ENCODE data around the gene OR4A15. TPM values are rescaled to one million over a fixed set of nuclear protein-coding genes. Genes with fewer than 3 reads are reported as not detected.

The OR4A15 gene
- total and polyA plus RNA-seq, 2 experiments from 2014 or later, result not detected

- no peak for TF ChIP-seq EZH2phosphoT487 (IDR thresholded peaks at IDR 0.05; ENCODE audit: insufficient read depth, low read depth)
- TF ChIP-seq EZH2 (IDR thresholded peaks at IDR 0.05; ENCODE audit: insufficient read depth, poor library complexity, severe bottlenecking), result no peak
- no peaks in the 10 kb centered on the region for H3K9me2 ChIP-seq (ENCODE audit: insufficient read depth)
- H3K4me2 ChIP-seq (ENCODE audit: unreplicated experiment), result no peak overlapping the region
- H3K4me1 ChIP-seq (ENCODE audit: insufficient read depth), result no peaks in the 10 kb centered on the region
- no peaks in the 10 kb centered on the region for H4K20me1 ChIP-seq (ENCODE audit: insufficient read depth)
- H3K27me3 ChIP-seq (replicated peaks; ENCODE audit: insufficient read depth), result no peaks in the 10 kb centered on the region
- WGBS, 2 experiments (ENCODE audit: low coverage in 1 of 2, low lambda C conversion rate in 2 of 2, missing lambda C conversion rate in 2 of 2), result 0 to 7% methylated on average over 1 of the region's 1 CpG
- no peak overlapping the region for H2AFZ ChIP-seq
- no peaks in the 10 kb centered on the region for H3K79me2 ChIP-seq (ENCODE audit: insufficient read depth)
- no peaks in the 10 kb centered on the region for H3K9me3 ChIP-seq (ENCODE audit: low read depth)
- no peaks in the 10 kb centered on the region for H3F3A ChIP-seq (ENCODE audit: insufficient read depth)
- in situ Hi-C loops (cut with MboI), result no loop called here
- no peaks in the 10 kb centered on the region for H3K36me3 ChIP-seq (ENCODE audit: low read depth)
- no peak for DNase-seq
- no peak overlapping the region for H3K4me3 ChIP-seq
- no peak overlapping the region for H3K9ac ChIP-seq
- H3K27ac ChIP-seq, result no peak overlapping the region
Measured at GRCh38 chr11:55357560-55358184, 10.1 kb upstream of the OR4A15 start.

- no peaks in the 10 kb centered on the region for H3K27me3 ChIP-seq (replicated peaks; ENCODE audit: insufficient read depth)
- no peak for TF ChIP-seq EZH2phosphoT487 (IDR thresholded peaks at IDR 0.05; ENCODE audit: insufficient read depth, low read depth)
- TF ChIP-seq EZH2 (IDR thresholded peaks at IDR 0.05; ENCODE audit: insufficient read depth, poor library complexity, severe bottlenecking), result no peak
- no peaks in the 10 kb centered on the region for H3K9me3 ChIP-seq (ENCODE audit: low read depth)
- H3K36me3 ChIP-seq (ENCODE audit: low read depth), result no peaks in the 10 kb centered on the region
- DNase-seq, result no peak
- no peak overlapping the region for H3K4me2 ChIP-seq (ENCODE audit: unreplicated experiment)
- no peak overlapping the region for H3K27ac ChIP-seq
- no peak overlapping the region for H3K4me3 ChIP-seq
- 0 to 5% methylated on average over 1 of the region's 1 CpG for WGBS, 2 experiments (ENCODE audit: low coverage in 1 of 2, low lambda C conversion rate in 2 of 2, missing lambda C conversion rate in 2 of 2)
- no peaks in the 10 kb centered on the region for H3K4me1 ChIP-seq (ENCODE audit: insufficient read depth)
- H4K20me1 ChIP-seq (ENCODE audit: insufficient read depth), result no peaks in the 10 kb centered on the region
- H2AFZ ChIP-seq, result no peak overlapping the region
- H3F3A ChIP-seq (ENCODE audit: insufficient read depth), result no peaks in the 10 kb centered on the region
- H3K9ac ChIP-seq, result no peak overlapping the region
- H3K9me2 ChIP-seq (ENCODE audit: insufficient read depth), result no peaks in the 10 kb centered on the region
- no peaks in the 10 kb centered on the region for H3K79me2 ChIP-seq (ENCODE audit: insufficient read depth)
- in situ Hi-C loops (cut with MboI), result no loop called here
Measured at GRCh38 chr11:55401011-55401410, 33.2 kb downstream of the OR4A15 start.

Small RNA genes within 50 kb of the gene (small RNA-seq; reads per million reads assigned to genes)
- not detected for gene OR4X7P (ENCODE audit: low read depth, low replicate concordance)

Other genes starting within 250 kb of the OR4A15 start
- gene TRIM48, start 105.8 kb upstream of the OR4A15 start, total RNA-seq (2014; rRNA removed; shearing (Covaris generic)), result not detected in 2 replicates
- not detected in 2 replicates for gene TRIM48, start 105.8 kb upstream of the OR4A15 start, polyA plus RNA-seq (2016; fragmentation: Nextera tagmentation; extraction: Ambion mirVana)
- gene OR4A16, start 24.8 kb upstream of the OR4A15 start, total RNA-seq (2014; rRNA removed; shearing (Covaris generic)), result not detected in 2 replicates
- gene OR4A16, start 24.8 kb upstream of the OR4A15 start, polyA plus RNA-seq (2016; fragmentation: Nextera tagmentation; extraction: Ambion mirVana), result not detected in 2 replicates
- not detected in 2 replicates for gene OR4C15, start 186.5 kb downstream of the OR4A15 start, total RNA-seq (2014; rRNA removed; shearing (Covaris generic))
- not detected in 2 replicates for gene OR4C15, start 186.5 kb downstream of the OR4A15 start, polyA plus RNA-seq (2016; fragmentation: Nextera tagmentation; extraction: Ambion mirVana)
- not detected in 2 replicates for gene OR4C16, start 204.2 kb downstream of the OR4A15 start, total RNA-seq (2014; rRNA removed; shearing (Covaris generic))
- not detected in 2 replicates for gene OR4C16, start 204.2 kb downstream of the OR4A15 start, polyA plus RNA-seq (2016; fragmentation: Nextera tagmentation; extraction: Ambion mirVana)
- gene OR4C11, start 239.7 kb downstream of the OR4A15 start, total RNA-seq (2014; rRNA removed; shearing (Covaris generic)), result not detected in 2 replicates
- gene OR4C11, start 239.7 kb downstream of the OR4A15 start, polyA plus RNA-seq (2016; fragmentation: Nextera tagmentation; extraction: Ambion mirVana), result not detected in 2 replicates

Measured in GM23248 (cell line).